Stimulated activated CD8-positive, alpha-beta memory T cell treated with anti-CD3 and anti-CD28 coated beads, Interleukin-15, amount 100 ng/mL, for 1 hour (primary cell): ENCODE measurements around the gene APOBEC3G.

Experiments
- DNase-seq: peaks from one replicate; pipeline ENCODE4 v3.0.0-alpha.2; 2020; ENCODE audit warnings: low read depth

APOBEC3G gene

GRCh38 chr22:39123751-39124581, 46.9 kb downstream of the APOBEC3G start:
- DNase-seq = no peak

- DNase-seq = no peak
Observed at GRCh38 chr22:39125622-39126021, 48.5 kb downstream of the APOBEC3G start.

DNA sequence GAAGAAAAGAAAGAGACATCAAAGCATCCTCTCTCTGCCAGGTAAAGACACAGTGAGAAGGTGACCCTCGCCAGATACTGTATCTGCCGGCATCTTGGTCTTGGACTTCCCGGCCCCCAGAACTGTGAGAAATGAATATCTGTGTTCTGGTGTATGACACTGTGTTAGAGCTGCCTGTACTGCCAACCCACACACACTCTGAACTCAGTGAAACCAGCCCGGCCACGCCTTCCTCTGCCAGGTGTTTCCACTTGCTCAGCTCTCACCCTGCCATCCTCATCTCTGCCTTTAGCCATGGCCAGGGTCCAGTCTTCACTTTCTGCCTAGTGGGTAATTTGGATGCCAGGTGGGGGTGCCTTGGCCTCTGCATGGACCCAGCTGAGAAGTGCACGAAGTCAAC, 51.4 kb downstream of the APOBEC3G start:
- DNase-seq = no peak

GRCh38 chr22:39129081-39129480, 52.0 kb downstream of the APOBEC3G start:
- no peak for DNase-seq

GRCh38 chr22:39129746-39130145, 52.7 kb downstream of the APOBEC3G start:
- no peak for DNase-seq

DNA sequence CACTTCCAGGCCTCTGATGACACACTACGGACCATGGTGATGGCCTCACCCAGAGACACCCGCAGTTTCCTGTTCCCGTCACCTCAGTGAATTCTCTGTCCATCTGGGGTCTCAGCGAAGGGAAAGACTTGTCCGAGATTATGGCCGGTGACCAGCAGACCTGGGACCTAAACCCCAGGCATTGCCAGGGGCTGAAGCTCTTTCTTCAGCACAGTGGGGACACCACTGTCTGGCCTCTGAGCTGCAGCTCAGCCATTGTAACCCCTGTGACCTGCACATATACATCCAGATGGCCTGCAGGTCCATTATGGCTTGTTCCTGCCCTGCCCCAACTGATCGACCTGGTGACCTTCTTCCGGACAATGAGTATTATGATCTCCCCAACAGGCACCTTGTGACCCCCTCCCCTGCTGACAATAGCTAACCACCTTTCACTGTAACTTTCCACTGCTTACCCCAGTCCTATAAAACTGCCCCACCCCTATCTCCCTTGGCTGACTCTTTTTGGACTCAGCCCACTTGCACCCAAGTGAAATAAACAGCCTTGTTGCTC, 53.2 kb downstream of the APOBEC3G start:
- no peak for DNase-seq

GRCh38 chr22:39130892-39131855, 54.1 kb downstream of the APOBEC3G start:
- DNase-seq = no peak

- no peak for DNase-seq
Observed at GRCh38 chr22:39132281-39132680, 55.2 kb downstream of the APOBEC3G start.

- no peak for DNase-seq
Observed at GRCh38 chr22:39132871-39133524, 55.9 kb downstream of the APOBEC3G start.

- DNase-seq = no peak
Observed at GRCh38 chr22:39133871-39134270, 56.8 kb downstream of the APOBEC3G start.

DNA sequence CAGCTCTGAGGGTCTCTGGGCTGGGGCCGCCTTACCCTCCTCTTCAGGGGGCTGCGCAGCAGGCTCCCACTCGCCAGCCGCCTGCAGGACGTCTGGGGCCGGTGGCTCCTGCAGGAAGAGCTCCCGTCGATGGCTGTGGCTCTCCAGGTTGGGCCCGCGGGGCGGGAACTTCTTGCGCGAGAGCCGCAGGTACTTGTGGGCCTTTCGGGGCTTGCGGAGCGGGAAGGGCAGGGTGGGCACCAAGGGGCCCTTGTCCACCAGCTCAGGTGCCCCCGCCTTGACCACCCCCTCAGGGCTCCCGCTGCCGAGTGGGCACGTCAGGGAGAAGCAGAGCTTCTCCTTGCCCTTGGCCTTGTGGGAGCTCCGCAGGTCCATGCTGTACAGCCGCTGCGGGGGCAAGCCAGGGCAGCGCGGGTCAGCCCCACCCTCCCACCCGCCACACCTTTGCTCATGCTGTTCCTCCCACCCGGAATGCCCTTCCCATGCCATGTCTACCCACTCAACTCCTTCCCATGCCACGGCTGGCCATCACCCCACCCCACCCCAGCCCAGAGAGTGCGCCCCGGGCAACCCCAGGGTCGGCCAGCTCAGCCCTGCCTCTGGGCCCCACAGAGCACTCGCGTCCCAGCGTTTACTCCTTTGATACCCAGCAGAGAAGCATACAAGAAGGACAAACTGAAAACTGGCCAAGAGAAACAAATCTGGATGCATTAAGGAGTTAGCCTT, 57.5 kb downstream of the APOBEC3G start:
- no peak for DNase-seq

GRCh38 chr22:39135092-39135896, 58.2 kb downstream of the APOBEC3G start:
- DNase-seq = no peak

DNA sequence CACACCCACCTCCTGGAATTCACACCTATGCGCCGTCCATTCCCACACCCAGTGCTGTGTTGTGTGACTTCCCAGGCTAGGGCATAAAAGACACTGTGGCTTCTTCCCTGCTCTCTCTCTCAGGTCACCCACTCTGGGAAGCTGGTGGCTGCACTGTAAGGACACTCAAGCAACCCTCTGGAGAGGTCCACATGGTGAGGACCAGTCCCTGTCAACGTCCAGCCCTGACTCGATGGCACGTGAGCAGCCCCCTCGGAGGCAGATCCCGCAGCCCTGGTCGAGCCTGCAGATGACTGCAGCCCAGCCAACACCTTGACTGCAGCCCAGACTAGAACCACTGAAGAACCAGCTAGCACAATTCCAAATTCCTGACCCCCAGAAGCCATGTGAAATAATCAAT, 59.2 kb downstream of the APOBEC3G start:
- no peak for DNase-seq
